SIG-M5 treated with dmso at 0.1 percent for 504 hours (cell line): Measurements from ENCODE around the gene MACIR.

Experiments used
- DNase-seq: peaks from one replicate; lab custom pipeline; 2025; ENCODE audit not compliant: unreplicated experiment; lab: John Stamatoyannopoulos, UW

The MACIR gene

GRCh38 chr5:103289024-103289423 lies 30.5 kb downstream of the MACIR start:
- no peak for DNase-seq

- DNase-seq: no peak
Measured at GRCh38 chr5:103290846-103291245, 32.3 kb downstream of the MACIR start.

GRCh38 chr5:103291606-103292005 lies 33.0 kb downstream of the MACIR start:
- DNase-seq: no peak

- DNase-seq: no peak
Measured at GRCh38 chr5:103293099-103293498, 34.5 kb downstream of the MACIR start.

GRCh38 chr5:103293719-103294118 lies 35.2 kb downstream of the MACIR start:
- DNase-seq: no peak

GRCh38 chr5:103294906-103295305 lies 36.3 kb downstream of the MACIR start:
- no peak for DNase-seq

- no peak for DNase-seq
Measured at GRCh38 chr5:103295424-103295823, 36.9 kb downstream of the MACIR start.

- DNase-seq: no peak
Measured at GRCh38 chr5:103295871-103296270, 37.3 kb downstream of the MACIR start.

GRCh38 chr5:103298117-103298516 lies 39.6 kb downstream of the MACIR start:
- no peak for DNase-seq

GRCh38 chr5:103298607-103299188 lies 40.1 kb downstream of the MACIR start:
- no peak for DNase-seq

- DNase-seq: no peak
Measured at GRCh38 chr5:103305809-103306208, 47.2 kb downstream of the MACIR start.

GRCh38 chr5:103307470-103307869 lies 48.9 kb downstream of the MACIR start:
- DNase-seq: no peak

- no peak for DNase-seq
Measured at GRCh38 chr5:103308774-103309173, 50.2 kb downstream of the MACIR start.

GRCh38 chr5:103313056-103313455 lies 54.5 kb downstream of the MACIR start:
- DNase-seq: no peak

- DNase-seq: no peak
Measured at GRCh38 chr5:103315455-103315854, 56.9 kb downstream of the MACIR start.

GRCh38 chr5:103327451-103327850 lies 68.9 kb downstream of the MACIR start:
- DNase-seq: no peak

GRCh38 chr5:103327893-103328292 lies 69.3 kb downstream of the MACIR start:
- DNase-seq: no peak
